Right lobe of liver (tissue), 6 donors: Measurements from ENCODE around the gene KRI1. TPM values are rescaled to one million over a fixed set of nuclear protein-coding genes. Genes with fewer than 3 reads are reported as not detected.
"Not testable (repeated sequence)": the region's sequence is repeated elsewhere in the genome, so short reads cannot be mapped to it uniquely, and the experiment has no call there.

Experiments
- ATAC-seq, 4 donors: fragments of 200-7000 bp; cut with Tn5 transposase; one replicate each; pipeline ENCODE4 v1.9.1; 2020; ENCODE audit warnings: mild to moderate bottlenecking in 4 of 4, moderate library complexity in 4 of 4
- DNase-seq, 3 donors: peaks; one replicate each; pipeline ENCODE4 v3.0.0-alpha.2; 2020
- H3K27ac ChIP-seq, 3 donors: fragments of 200-600 bp; one replicate each; pipeline ENCODE4 v1.8.0; 2022
- H3K27me3 ChIP-seq, 2 donors: fragments of 200-600 bp; one replicate each; pipeline ENCODE4 v1.8.0; 2022
- H3K36me3 ChIP-seq, 4 donors: fragments of 200-600 bp; sonication (generic) in 1 of 4; one replicate each; pipeline versions ENCODE4 v1.5.1 to v1.8.0; 2017 to 2022; ENCODE audit warnings: control low read depth in 1 of 4
- H3K4me1 ChIP-seq, 4 donors: fragments of 200-600 bp; sonication (generic) in 1 of 4; one replicate each; pipeline versions ENCODE4 v1.5.1 to v1.8.0; 2017 to 2022; ENCODE audit warnings: control low read depth in 1 of 4
- H3K4me3 ChIP-seq, 3 donors: fragments of 200-600 bp; one replicate each; pipeline ENCODE4 v1.8.0; 2022
- H3K9me3 ChIP-seq, 4 donors: fragments of 200-600 bp; sonication (generic) in 1 of 4; one replicate each; pipeline versions ENCODE4 v1.5.1 to v1.8.0; 2017 to 2022; ENCODE audit warnings: control low read depth in 1 of 4
- CTCF ChIP-seq, 4 donors: fragments of 200-600 bp in 3 of 4; fragments of 450-650 bp in 1 of 4; IDR thresholded peaks; one replicate each; pipeline versions ENCODE4 v1.5.1 to v1.8.0; 2016 to 2022; ENCODE audit warnings: antibody characterized with exemption in 4 of 4, mild to moderate bottlenecking in 2 of 4
- POLR2A ChIP-seq: fragments of 450-650 bp; IDR thresholded peaks from one replicate; pipeline ENCODE4 v1.6.1; 2017; ENCODE audit warnings: antibody characterized with exemption, mild to moderate bottlenecking
- WGBS: methylation state at CpG from one replicate; pipeline ENCODE4 v1.1.6; 2018; ENCODE audit warnings: low coverage, low lambda C conversion rate; ENCODE audit not compliant: insufficient coverage; ENCODE audit errors: missing lambda C conversion rate; 5-methylcytosine and 5-hydroxymethylcytosine counted together
- intact Hi-C, 2 donors: fragments of 100-400 bp; cut with DNase I; formaldehyde crosslinking; loops; one replicate each; pipeline versions ENCODE4 v1.11.2 to v1.14.1; 2022
- total RNA-seq, 6 experiments: library from RNA; depleted of rRNA in 2 of 6; stranded (reverse); fragments of >200 nt in 2 of 6; fragmentation: NEBNext Ultra II Directional in 3 of 6; extraction: Animal tissue kit (Norgen Biotek cat#: 25700) in 3 of 6; gene quantifications; one replicate each; pipeline versions ENCODE4 v1.1.0 to v1.2.4, GENCODE V29; 2016 to 2023
- donor health status: DM: no; HTN: yes; CAD: no.
- donor health status: DM: no; HTN: no; CAD: no.
- donor health status: DM: no; HTN: no; CAD: no.
- donor health status: DM: no; HTN: yes; CAD: no.
- donor health status: DM: no; HTN: yes; CAD: no.

The KRI1 gene
- total RNA-seq, 6 experiments from 2014 or later: 5.8 to 9.6 (median 8.5) TPM

GRCh38 chr19:10553087-10553667 lies 12.6 kb downstream of the KRI1 start:
- WGBS: 60% methylated on average over 8 of the region's 13 CpGs
- intact Hi-C loops: no loop called here
- TF ChIP-seq CTCF (IDR thresholded peaks at IDR 0.05): no peak
- TF ChIP-seq POLR2A: no peak
- Histone ChIP-seq H3K4me3 (no peak overlapping the region), H3K27me3 (no peaks in the 10 kb centered on the region), H3K4me1 (no peaks in the 10 kb centered on the region), H3K36me3 (peaks cover 0 to 80% (median 24%) of the 10 kb centered on the region in 4 donors), H3K27ac (no peak overlapping the region), H3K9me3 (no peaks in the 10 kb centered on the region)
- ATAC-seq (peak in 2 of 4 donors; percentile 6 to 8), DNase-seq (no peak)

- intact Hi-C loops: no loop called here
- DNase-seq (no peak), ATAC-seq (peak; percentile 12 to 48 (median 22))
- H3K9me3 ChIP-seq: no peaks in the 10 kb centered on the region
- H3K4me3 ChIP-seq: no peak overlapping the region
- WGBS: 49% methylated on average over 6 of the region's 12 CpGs
- H3K4me1 ChIP-seq: no peaks in the 10 kb centered on the region
- peaks cover 0 to 78% (median 24%) of the 10 kb centered on the region in 4 donors for H3K36me3 ChIP-seq
- H3K27ac ChIP-seq: no peak overlapping the region
- H3K27me3 ChIP-seq: no peaks in the 10 kb centered on the region
- TF ChIP-seq POLR2A (no peak), CTCF (IDR thresholded peaks at IDR 0.05) (no peak)
Observed at GRCh38 chr19:10552510-10553053, 13.2 kb downstream of the KRI1 start.

- no peak for TF ChIP-seq POLR2A
- peak in 1 of 4 donors; percentile 33 for TF ChIP-seq CTCF (IDR thresholded peaks at IDR 0.05)
- WGBS: 86% methylated on average over 2 of the region's 12 CpGs
- peak; percentile 16 to 66 (median 43) for ATAC-seq
- Histone ChIP-seq H3K9me3 (no peaks in the 10 kb centered on the region), H3K27me3 (no peaks in the 10 kb centered on the region), H3K36me3 (peaks cover 0 to 78% (median 21%) of the 10 kb centered on the region in 4 donors), H3K27ac (no peak overlapping the region), H3K4me3 (no peak overlapping the region), H3K4me1 (no peaks in the 10 kb centered on the region)
- no peak for DNase-seq
- intact Hi-C loops: no loop called here
Observed at GRCh38 chr19:10551698-10552301, 14.0 kb downstream of the KRI1 start.

- intact Hi-C loops, DNase-seq, H3K4me1 ChIP-seq, H3K27me3 ChIP-seq, ATAC-seq, H3K4me3 ChIP-seq, H3K27ac ChIP-seq, H3K9me3 ChIP-seq: not testable (repeated sequence)
- 97% methylated on average over 9 of the region's 9 CpGs for WGBS
- H3K36me3 ChIP-seq: peaks cover 0 to 80% (median 21%) of the 10 kb centered on the region in 4 donors
Observed at GRCh38 chr19:10551006-10551405, 14.8 kb downstream of the KRI1 start.

GRCh38 chr19:10550336-10550735 lies 15.5 kb downstream of the KRI1 start:
- 100% methylated on average over 5 of the region's 6 CpGs for WGBS
- H3K4me3 ChIP-seq: no peak overlapping the region
- peaks cover 0 to 4% (median 0%) of the 10 kb centered on the region in 4 donors for H3K4me1 ChIP-seq
- no peak overlapping the region for H3K27ac ChIP-seq
- no peak for DNase-seq
- intact Hi-C loops: no loop called here
- ATAC-seq: no peak
- no peak for TF ChIP-seq POLR2A
- TF ChIP-seq CTCF (IDR thresholded peaks at IDR 0.05): no peak
- no peaks in the 10 kb centered on the region for H3K9me3 ChIP-seq
- peaks cover 0 to 76% (median 18%) of the 10 kb centered on the region in 4 donors for H3K36me3 ChIP-seq
- H3K27me3 ChIP-seq: no peaks in the 10 kb centered on the region
